Activated T-helper 1 cell treated with anti-CD3 and anti-CD28 coated beads, Interleukin-12 subunit alpha, Interleukin-12 subunit beta, Interleukin-2, Interleukin-4 antibody, amounts not matched to agents 30 ng/mL and 10 ng/mL and 1 ng/mL, durations not matched to agents 14 hours and 24 hours and 36 hours (primary cell): ENCODE results near the gene NLRC3. TPM values are rescaled to one million over a fixed set of nuclear protein-coding genes. Genes with fewer than 3 reads are reported as not detected.

Experiments
- DNase-seq: peaks from one replicate; pipeline ENCODE4 v3.0.0; 2021; ENCODE audit warnings: low spot score
- H3K27ac Mint-ChIP-seq: one replicate; pipeline ENCODE4 v1.8.0; 2021; ENCODE audit warnings: mild to moderate bottlenecking, mixed read lengths
- H3K27me3 Mint-ChIP-seq: one replicate; pipeline ENCODE4 v1.8.0; 2022; ENCODE audit warnings: mild to moderate bottlenecking, moderate library complexity, mixed read lengths; ENCODE audit not compliant: insufficient read depth
- H3K36me3 Mint-ChIP-seq: one replicate; pipeline ENCODE4 v1.8.0; 2021; ENCODE audit warnings: low read depth, mixed read lengths
- H3K4me1 Mint-ChIP-seq: one replicate; pipeline ENCODE4 v1.8.0; 2021; ENCODE audit warnings: low read depth, mixed read lengths
- H3K4me3 Mint-ChIP-seq: one replicate; pipeline ENCODE4 v1.8.0; 2021; ENCODE audit warnings: mild to moderate bottlenecking, moderate library complexity, mixed read lengths
- H3K9me3 Mint-ChIP-seq: one replicate; pipeline ENCODE4 v1.8.0; 2021; ENCODE audit warnings: mixed read lengths
- intact Hi-C: fragments of 100-400 bp; cut with micrococcal nuclease; formaldehyde crosslinking; loops from one replicate; pipeline ENCODE4 v1.15.1; 2024
- total RNA-seq: library from RNA; stranded (reverse); gene quantifications from 2 replicates; pipeline ENCODE4 v1.2.3, GENCODE V29; 2022

The NLRC3 gene
- total RNA-seq, 1 donor from 2014 or later, result 21.8 TPM

- Mint-ChIP-seq H3K4me1 (peaks cover 34% of the 10 kb centered on the region), H3K27me3 (no peaks in the 10 kb centered on the region), H3K36me3 (peaks cover 19% of the 10 kb centered on the region), H3K4me3 (no peak overlapping the region), H3K27ac (no peak overlapping the region), H3K9me3 (no peaks in the 10 kb centered on the region)
- DNase-seq, result no peak
- intact Hi-C loops, result no loop called here
Measured at GRCh38 chr16:3608069-3608468, 30.9 kb upstream of the NLRC3 start.

GRCh38 chr16:3607634-3608033 lies 30.4 kb upstream of the NLRC3 start:
- DNase-seq, result no peak
- Mint-ChIP-seq H3K27ac (no peak overlapping the region), H3K27me3 (no peaks in the 10 kb centered on the region), H3K4me1 (peaks cover 30% of the 10 kb centered on the region), H3K36me3 (peaks cover 16% of the 10 kb centered on the region), H3K9me3 (no peaks in the 10 kb centered on the region), H3K4me3 (no peak overlapping the region)
- intact Hi-C loops, result no loop called here

GRCh38 chr16:3607161-3607560 lies 30.0 kb upstream of the NLRC3 start:
- Mint-ChIP-seq H3K27me3 (no peaks in the 10 kb centered on the region), H3K9me3 (no peaks in the 10 kb centered on the region), H3K36me3 (peaks cover 15% of the 10 kb centered on the region), H3K4me1 (peaks cover 25% of the 10 kb centered on the region), H3K27ac (no peak overlapping the region), H3K4me3 (no peak overlapping the region)
- intact Hi-C loops, result no loop called here
- DNase-seq, result no peak

GRCh38 chr16:3606441-3606840 lies 29.2 kb upstream of the NLRC3 start:
- Mint-ChIP-seq H3K27ac (no peak overlapping the region), H3K4me3 (no peak overlapping the region), H3K27me3 (no peaks in the 10 kb centered on the region), H3K4me1 (peaks cover 19% of the 10 kb centered on the region), H3K9me3 (no peaks in the 10 kb centered on the region), H3K36me3 (peaks cover 16% of the 10 kb centered on the region)
- no peak for DNase-seq
- intact Hi-C loops, result no loop called here

GRCh38 chr16:3602320-3602653 lies 25.1 kb upstream of the NLRC3 start:
- DNase-seq, result no peak
- Mint-ChIP-seq H3K4me1 (no peaks in the 10 kb centered on the region), H3K4me3 (no peak overlapping the region), H3K36me3 (peaks cover 18% of the 10 kb centered on the region), H3K9me3 (no peaks in the 10 kb centered on the region), H3K27me3 (no peaks in the 10 kb centered on the region), H3K27ac (no peak overlapping the region)
- intact Hi-C loops, result no loop called here

- Mint-ChIP-seq H3K27ac (no peak overlapping the region), H3K36me3 (peaks cover 20% of the 10 kb centered on the region), H3K27me3 (no peaks in the 10 kb centered on the region), H3K4me1 (no peaks in the 10 kb centered on the region), H3K9me3 (no peaks in the 10 kb centered on the region), H3K4me3 (no peak overlapping the region)
- DNase-seq, result no peak
- intact Hi-C loops, result no loop called here
Measured at GRCh38 chr16:3601614-3602319, 24.6 kb upstream of the NLRC3 start.

- no peak for DNase-seq
- H3K27me3 Mint-ChIP-seq, result no peaks in the 10 kb centered on the region
- no peaks in the 10 kb centered on the region for H3K9me3 Mint-ChIP-seq
- H3K4me3 Mint-ChIP-seq, result no peak overlapping the region
- peaks cover 24% of the 10 kb centered on the region for H3K36me3 Mint-ChIP-seq
- H3K27ac Mint-ChIP-seq, result no peak overlapping the region
- no peaks in the 10 kb centered on the region for H3K4me1 Mint-ChIP-seq
- intact Hi-C loops, result no loop called here
Measured at GRCh38 chr16:3599922-3600321, 22.7 kb upstream of the NLRC3 start.

GRCh38 chr16:3599121-3599520 lies 21.9 kb upstream of the NLRC3 start:
- H3K4me3 Mint-ChIP-seq, result no peak overlapping the region
- no peak for DNase-seq
- peaks cover 24% of the 10 kb centered on the region for H3K36me3 Mint-ChIP-seq
- intact Hi-C loops, result no loop called here
- H3K27ac Mint-ChIP-seq, result no peak overlapping the region
- no peaks in the 10 kb centered on the region for H3K9me3 Mint-ChIP-seq
- H3K4me1 Mint-ChIP-seq, result no peaks in the 10 kb centered on the region
- no peaks in the 10 kb centered on the region for H3K27me3 Mint-ChIP-seq

- Mint-ChIP-seq H3K36me3 (peaks cover 19% of the 10 kb centered on the region), H3K9me3 (no peaks in the 10 kb centered on the region), H3K4me1 (no peaks in the 10 kb centered on the region), H3K4me3 (no peak overlapping the region), H3K27ac (no peak overlapping the region), H3K27me3 (no peaks in the 10 kb centered on the region)
- intact Hi-C loops, result no loop called here
- DNase-seq, result no peak
Measured at GRCh38 chr16:3598236-3598635, 21.0 kb upstream of the NLRC3 start.

- no peaks in the 10 kb centered on the region for H3K4me1 Mint-ChIP-seq
- no peaks in the 10 kb centered on the region for H3K27me3 Mint-ChIP-seq
- DNase-seq, result no peak
- H3K4me3 Mint-ChIP-seq, result no peak overlapping the region
- peak overlapping the region; percentile 1 for H3K27ac Mint-ChIP-seq
- no peaks in the 10 kb centered on the region for H3K9me3 Mint-ChIP-seq
- H3K36me3 Mint-ChIP-seq, result peaks cover 19% of the 10 kb centered on the region
- intact Hi-C loops, result no loop called here
Measured at GRCh38 chr16:3597676-3598075, 20.5 kb upstream of the NLRC3 start.

GRCh38 chr16:3597226-3597625 lies 20.0 kb upstream of the NLRC3 start:
- Mint-ChIP-seq H3K27me3 (no peaks in the 10 kb centered on the region), H3K4me1 (no peaks in the 10 kb centered on the region), H3K9me3 (no peaks in the 10 kb centered on the region), H3K27ac (no peak overlapping the region), H3K4me3 (no peak overlapping the region), H3K36me3 (peaks cover 22% of the 10 kb centered on the region)
- no peak for DNase-seq
- intact Hi-C loops, result no loop called here

GRCh38 chr16:3596101-3596861 lies 19.1 kb upstream of the NLRC3 start:
- Mint-ChIP-seq H3K4me3 (no peak overlapping the region), H3K4me1 (no peaks in the 10 kb centered on the region), H3K27me3 (no peaks in the 10 kb centered on the region), H3K9me3 (no peaks in the 10 kb centered on the region), H3K36me3 (peaks cover 17% of the 10 kb centered on the region), H3K27ac (no peak overlapping the region)
- no peak for DNase-seq
- intact Hi-C loops, result no loop called here

GRCh38 chr16:3595521-3596021 lies 18.4 kb upstream of the NLRC3 start:
- no peaks in the 10 kb centered on the region for H3K27me3 Mint-ChIP-seq
- no peak overlapping the region for H3K27ac Mint-ChIP-seq
- no peak for DNase-seq
- no peaks in the 10 kb centered on the region for H3K9me3 Mint-ChIP-seq
- peaks cover 18% of the 10 kb centered on the region for H3K36me3 Mint-ChIP-seq
- no peak overlapping the region for H3K4me3 Mint-ChIP-seq
- intact Hi-C loops, result no loop called here
- H3K4me1 Mint-ChIP-seq, result no peaks in the 10 kb centered on the region
